AG04449 (cell line): ENCODE data around the gene B3GAT2.

Experiments
- CTCF ChIA-PET: fragments of 350-600 bp; formaldehyde crosslinking; extraction: SDS; loops from one replicate; lab custom pipeline; 2021; ENCODE audit warnings: antibody characterized with exemption; lab: Yijun Ruan, JAX
- POLR2A ChIA-PET: fragments of 400-600, 350-600 bp; formaldehyde crosslinking; extraction: SDS; loops from one replicate; lab custom pipeline; 2020; ENCODE audit warnings: antibody characterized with exemption, inconsistent platforms; lab: Yijun Ruan, JAX
- DNase-seq: peaks from one replicate; pipeline ENCODE4 v3.0.0-alpha.2; 2010; ENCODE audit warnings: low read depth, low spot score
- H3K4me3 ChIP-seq: 2 replicates; pipeline ENCODE4 v1.5.1; 2011; ENCODE audit warnings: low read depth, mild to moderate bottlenecking, control low read depth, low read length
- CTCF ChIP-seq: IDR thresholded peaks from one replicate; pipeline ENCODE4 v1.5.1; 2011; ENCODE audit warnings: mild to moderate bottlenecking, moderate library complexity, low read length, control low read depth, inconsistent platforms; ENCODE audit not compliant: insufficient read depth; ENCODE audit errors: missing control alignments

B3GAT2 gene

GRCh38 chr6:70933853-70934252, 23.0 kb downstream of the B3GAT2 start:
- no peak for DNase-seq
- TF ChIP-seq CTCF = no peak
- CTCF ChIA-PET = interaction anchor here (1.6 kb wide), 1 partner anchor 22 kb away, joined by 4 read pairs; no protein-coding TSS in a partner anchor
- POLR2A ChIA-PET = no interaction called here
- no peak overlapping the region for H3K4me3 ChIP-seq

- CTCF ChIA-PET = no interaction called here
- POLR2A ChIA-PET = no interaction called here
- no peak for TF ChIP-seq CTCF
- no peak for DNase-seq
- H3K4me3 ChIP-seq = no peak overlapping the region
Measured at GRCh38 chr6:70905742-70906141, 51.1 kb downstream of the B3GAT2 start.

GRCh38 chr6:70903665-70904452, 53.0 kb downstream of the B3GAT2 start:
- H3K4me3 ChIP-seq = no peak overlapping the region
- TF ChIP-seq CTCF = no peak
- DNase-seq = no peak
- ChIA-PET POLR2A (no interaction called here), CTCF (no interaction called here)

- no peak overlapping the region for H3K4me3 ChIP-seq
- POLR2A ChIA-PET = no interaction called here
- no peak for DNase-seq
- CTCF ChIA-PET = interaction anchor here (1.1 to 4.0 kb wide), 2 partner anchors 17 to 116 kb away, joined by 3 to 21 read pairs; no protein-coding TSS in a partner anchor
- peak; percentile 3 for TF ChIP-seq CTCF
Measured at GRCh38 chr6:70901324-70901723, 55.5 kb downstream of the B3GAT2 start.

GRCh38 chr6:70900047-70900446, 56.8 kb downstream of the B3GAT2 start:
- ChIA-PET POLR2A (no interaction called here), CTCF (interaction anchor here (1.1 to 4.0 kb wide), 4 partner anchors 15 to 189 kb away, joined by 3 to 21 read pairs (median 3); no protein-coding TSS in a partner anchor)
- no peak for DNase-seq
- no peak for TF ChIP-seq CTCF
- H3K4me3 ChIP-seq = no peak overlapping the region

- DNase-seq = no peak
- TF ChIP-seq CTCF = no peak
- ChIA-PET POLR2A (no interaction called here), CTCF (interaction anchor here (2.2 to 2.6 kb wide), 3 partner anchors 9 to 187 kb away, joined by 6 to 28 read pairs (median 7); no protein-coding TSS in a partner anchor)
- no peak overlapping the region for H3K4me3 ChIP-seq
Measured at GRCh38 chr6:70894001-70894400, 62.9 kb downstream of the B3GAT2 start.
